Neural crest cell (in vitro differentiated cells): ENCODE results near the gene RPS4Y2. TPM values are rescaled to one million over a fixed set of nuclear protein-coding genes. Genes with fewer than 3 reads are reported as not detected.

Experiments
- DNase-seq: peaks from one replicate; pipeline ENCODE4 v3.0.0; 2021; ENCODE audit warnings: low read depth, mixed read lengths, low spot score
- H3K27ac Mint-ChIP-seq: one replicate; pipeline ENCODE4 v1.8.0; 2021; ENCODE audit warnings: mild to moderate bottlenecking, mixed read lengths; ENCODE audit not compliant: unreplicated experiment
- H3K27me3 Mint-ChIP-seq: 2 replicates; pipeline ENCODE4 v1.8.0; 2021; ENCODE audit warnings: low read depth, mild to moderate bottlenecking, mixed read lengths
- H3K36me3 Mint-ChIP-seq: 2 replicates; pipeline ENCODE4 v1.8.0; 2021; ENCODE audit warnings: low read depth, mild to moderate bottlenecking, mixed read lengths
- H3K4me1 Mint-ChIP-seq: 2 replicates; pipeline ENCODE4 v1.8.0; 2021; ENCODE audit warnings: mixed read lengths
- H3K4me3 Mint-ChIP-seq: one replicate; pipeline ENCODE4 v1.8.0; 2021; ENCODE audit warnings: mild to moderate bottlenecking, mixed read lengths
- H3K9me3 Mint-ChIP-seq: 2 replicates; pipeline ENCODE4 v1.8.0; 2021; ENCODE audit warnings: mixed read lengths
- CTCF ChIP-seq: fragments of 200-600 bp; sonication (generic); conservative IDR thresholded peaks from 2 replicates; pipeline ENCODE4 v1.5.0; 2021; ENCODE audit warnings: antibody characterized with exemption, mild to moderate bottlenecking
- total RNA-seq: library from RNA; stranded (reverse); gene quantifications from 2 replicates; pipeline ENCODE4 v1.2.1, GENCODE V29; 2021

RPS4Y2 gene
- total RNA-seq, 1 donor from 2014 or later, result not detected

- H3K4me1 Mint-ChIP-seq, result no peaks in the 10 kb centered on the region
- no peaks in the 10 kb centered on the region for H3K9me3 Mint-ChIP-seq
- H3K27me3 Mint-ChIP-seq, result no peaks in the 10 kb centered on the region
- H3K4me3 Mint-ChIP-seq, result no peak overlapping the region
- no peak overlapping the region for H3K27ac Mint-ChIP-seq
- TF ChIP-seq CTCF, result no peak
- no peaks in the 10 kb centered on the region for H3K36me3 Mint-ChIP-seq
- DNase-seq, result no peak
Measured at GRCh38 chrY:20814794-20815193, 58.9 kb downstream of the RPS4Y2 start.

DNA sequence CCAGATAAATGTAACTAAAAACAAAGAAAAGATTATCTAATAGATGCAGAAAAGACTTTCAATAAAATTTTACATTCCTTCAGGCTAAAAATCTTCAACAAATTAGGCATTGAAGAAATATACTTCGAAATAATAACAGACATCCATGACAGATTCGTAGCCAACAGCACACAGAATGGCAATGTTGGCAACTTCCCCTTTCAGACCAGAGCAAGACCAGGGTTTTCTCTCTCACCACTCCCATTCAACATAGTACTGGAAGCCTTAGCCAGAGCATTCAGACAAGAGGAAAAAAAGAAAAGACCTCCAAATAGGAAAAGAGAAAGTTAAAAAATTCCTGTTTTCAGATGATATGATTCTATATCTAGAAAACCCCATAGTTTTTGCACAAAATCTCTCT, 61.2 kb downstream of the RPS4Y2 start:
- Mint-ChIP-seq H3K36me3 (no peaks in the 10 kb centered on the region), H3K4me1 (no peaks in the 10 kb centered on the region), H3K27ac (no peak overlapping the region), H3K27me3 (no peaks in the 10 kb centered on the region), H3K4me3 (no peak overlapping the region), H3K9me3 (no peaks in the 10 kb centered on the region)
- no peak for DNase-seq
- TF ChIP-seq CTCF, result no peak

Other genes starting within 250 kb of the RPS4Y2 start
- not detected in 2 replicates for gene EIF1AY, start 180.3 kb upstream of the RPS4Y2 start, total RNA-seq